CD4-positive, alpha-beta T cell treated with Interleukin-6 at 100 ng/mL for 8 hours (primary cell): ENCODE data around the gene RFTN1.

Source experiments
- DNase-seq: peaks from one replicate; pipeline ENCODE4 v3.0.0-alpha.2; 2020; ENCODE audit warnings: mixed read lengths, low spot score

The RFTN1 gene

DNA sequence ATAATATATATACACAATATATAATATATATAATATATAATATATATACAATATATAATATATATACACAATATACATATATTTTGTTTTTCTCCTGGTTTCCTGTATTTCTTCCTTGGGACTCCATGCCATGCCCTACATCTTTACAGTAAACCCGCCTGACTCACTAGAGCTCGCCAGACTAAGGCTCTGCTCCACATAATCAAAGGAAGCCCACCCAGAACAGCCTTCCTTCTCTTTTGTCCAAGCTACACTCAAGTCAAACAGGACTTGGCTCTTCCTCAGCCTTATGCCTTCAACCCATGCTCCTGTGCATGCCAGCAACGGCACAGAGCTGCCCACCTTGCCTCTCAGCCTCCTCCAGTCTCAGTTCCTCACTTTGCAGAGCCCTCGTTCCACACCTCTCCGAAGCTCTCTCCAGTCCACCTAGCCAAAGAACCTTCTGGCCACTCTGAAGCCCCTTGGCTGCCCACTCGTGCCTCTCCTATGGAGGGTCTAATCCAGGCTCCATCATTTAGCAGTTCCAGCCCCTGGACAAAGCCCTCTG, 109.1 kb downstream of the RFTN1 start:
- no peak for DNase-seq

DNA sequence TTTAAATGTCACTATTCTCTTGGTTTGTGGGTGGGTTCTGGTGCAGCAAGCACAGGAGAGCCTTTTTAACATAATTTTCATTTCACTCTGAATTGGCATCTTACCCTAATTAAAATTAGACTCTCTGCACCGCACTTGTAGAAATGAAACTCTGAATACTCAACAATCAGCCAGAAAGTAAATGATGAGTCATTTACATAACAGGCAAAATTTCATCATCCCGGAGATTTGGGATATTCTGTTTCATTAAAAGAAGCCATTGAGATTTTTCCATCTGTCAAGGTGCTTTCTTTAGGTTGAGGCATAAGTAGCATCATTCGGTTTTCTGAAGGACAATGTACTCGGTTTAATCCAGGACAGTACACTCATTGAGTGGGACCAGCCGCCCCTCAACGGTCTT, 111.0 kb downstream of the RFTN1 start:
- no peak for DNase-seq

DNA sequence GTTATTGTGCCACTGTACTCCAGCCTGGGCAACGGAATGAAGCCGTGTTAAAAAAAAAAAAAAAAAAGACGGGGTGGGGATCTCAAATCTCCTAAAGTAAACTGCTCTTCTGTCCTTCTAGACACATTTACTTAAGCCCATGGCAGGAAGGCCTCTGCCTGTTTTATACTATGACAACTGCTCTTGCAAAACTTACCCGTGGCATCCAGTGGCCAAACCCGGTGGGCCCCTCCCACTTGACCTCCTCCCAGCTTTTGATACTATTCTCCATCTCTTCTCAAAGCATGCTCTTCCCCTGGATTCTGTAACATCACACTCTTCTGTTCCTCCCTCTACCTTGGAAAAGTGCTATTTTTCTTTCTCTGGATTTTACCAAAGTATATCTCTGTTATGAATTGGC, 112.2 kb downstream of the RFTN1 start:
- no peak for DNase-seq

DNA sequence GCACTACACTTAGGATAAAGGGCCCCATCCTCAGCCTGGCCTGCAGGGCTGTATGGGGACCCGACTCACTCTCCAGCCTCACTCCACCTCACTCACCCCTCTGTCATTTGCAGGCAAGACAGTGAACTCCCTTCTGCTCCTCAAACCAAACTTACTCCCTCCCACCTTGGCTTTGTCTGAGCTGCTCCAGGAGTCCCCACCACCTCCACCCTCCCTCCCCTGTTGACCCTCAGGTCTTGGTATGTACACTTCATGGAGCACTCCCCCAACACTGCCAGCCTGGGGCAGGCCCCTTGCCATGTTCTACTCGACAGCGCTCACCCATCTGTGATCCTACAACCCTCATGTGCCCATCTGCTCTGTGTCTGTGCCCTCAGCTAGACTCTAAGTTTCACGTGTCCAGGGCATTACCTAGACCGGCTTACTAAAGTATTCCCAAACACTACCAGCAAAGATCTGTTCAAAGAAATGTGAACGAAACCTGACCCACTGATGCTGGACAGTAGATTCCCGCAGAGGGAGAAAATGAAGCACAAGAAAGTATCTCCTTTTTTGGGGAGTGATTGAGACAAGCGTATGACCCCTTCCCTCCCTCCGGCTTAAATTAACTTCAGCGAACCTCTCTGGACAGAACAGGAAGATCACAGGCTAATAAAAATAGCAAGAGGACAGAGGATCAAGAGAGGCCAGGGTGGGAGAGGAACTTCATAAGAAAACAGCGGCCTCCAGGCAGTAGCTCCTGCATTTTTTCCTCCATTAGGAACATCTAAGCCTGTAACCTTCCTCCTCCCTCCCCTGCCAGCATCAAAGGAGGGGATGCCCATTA, 113.2 kb downstream of the RFTN1 start:
- no peak for DNase-seq

DNA sequence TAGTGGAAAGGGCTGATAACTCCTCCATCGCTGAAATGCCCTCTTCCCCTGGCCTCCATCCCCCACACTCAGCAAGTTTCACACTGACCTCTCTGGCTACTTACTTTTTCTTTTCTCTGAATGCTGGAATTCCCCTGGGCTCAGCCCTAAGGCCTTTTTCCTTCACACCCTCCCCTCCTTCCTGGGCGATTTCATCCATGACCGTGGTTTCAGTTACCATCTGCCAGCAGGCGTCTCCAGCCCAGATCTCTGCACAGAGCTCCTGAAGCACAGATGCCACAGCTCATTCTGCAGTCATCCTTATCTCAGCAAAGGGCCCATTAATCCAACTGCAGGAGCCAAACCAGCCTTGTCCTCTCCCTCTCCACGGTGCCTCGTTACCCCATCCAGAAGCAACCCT, 114.0 kb downstream of the RFTN1 start:
- DNase-seq = no peak

DNA sequence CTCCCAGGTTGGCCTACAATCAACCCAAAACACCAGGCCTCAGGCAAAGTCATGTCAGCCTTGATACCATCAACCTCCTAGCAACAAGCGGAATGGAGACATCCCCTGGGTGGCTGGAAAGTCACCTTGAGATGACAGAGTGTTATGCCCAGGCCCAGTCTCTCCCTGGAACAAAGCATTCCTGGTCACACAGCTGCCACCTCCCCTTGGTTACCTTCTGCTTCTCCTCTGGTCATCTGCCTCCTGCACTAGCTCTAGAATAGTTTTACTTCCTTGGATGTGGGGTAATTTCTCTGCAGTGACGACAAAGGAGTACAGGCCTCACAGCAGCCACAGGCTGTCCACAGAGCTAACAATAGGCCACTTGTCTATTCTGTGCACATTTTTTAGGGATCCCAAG, 114.9 kb downstream of the RFTN1 start:
- DNase-seq = no peak

DNA sequence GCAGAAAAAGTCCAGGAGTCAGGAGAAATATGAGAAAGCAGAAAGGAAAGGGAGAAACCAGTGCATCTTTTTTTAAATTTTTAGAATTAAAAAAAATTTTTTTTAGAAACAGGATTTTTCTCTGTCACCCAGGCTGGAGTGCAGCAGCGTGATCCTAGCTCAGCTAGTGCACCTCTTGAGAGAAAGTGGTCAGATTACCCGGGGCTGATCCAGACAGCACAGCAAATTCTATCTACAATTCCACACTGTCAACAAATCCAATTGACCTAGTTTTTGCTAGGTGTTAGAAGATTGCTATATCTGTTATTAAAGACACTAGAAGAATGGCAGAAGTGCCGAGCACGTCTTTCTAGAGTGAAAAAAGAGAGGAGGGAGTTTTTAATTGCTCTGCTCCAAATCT, 117.3 kb downstream of the RFTN1 start:
- no peak for DNase-seq

DNA sequence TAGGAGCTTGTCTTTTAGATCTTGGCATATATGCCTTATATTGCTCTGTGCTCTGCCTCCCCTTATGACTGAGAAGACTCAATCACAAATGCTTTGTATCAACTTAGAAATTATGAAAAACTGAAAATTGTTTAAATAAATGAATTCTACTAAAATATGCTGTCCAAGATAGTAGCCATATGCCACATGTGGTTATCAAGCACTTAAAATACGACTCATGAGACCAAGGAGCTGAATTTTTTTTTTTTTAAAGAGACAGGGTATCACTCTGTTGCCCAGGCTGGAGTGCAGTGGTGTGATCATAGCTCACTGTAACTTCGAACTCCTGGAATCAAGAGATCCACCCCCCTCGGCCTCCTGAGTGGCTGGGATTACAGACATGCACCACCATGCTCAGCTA, 118.3 kb downstream of the RFTN1 start:
- DNase-seq = no peak

DNA sequence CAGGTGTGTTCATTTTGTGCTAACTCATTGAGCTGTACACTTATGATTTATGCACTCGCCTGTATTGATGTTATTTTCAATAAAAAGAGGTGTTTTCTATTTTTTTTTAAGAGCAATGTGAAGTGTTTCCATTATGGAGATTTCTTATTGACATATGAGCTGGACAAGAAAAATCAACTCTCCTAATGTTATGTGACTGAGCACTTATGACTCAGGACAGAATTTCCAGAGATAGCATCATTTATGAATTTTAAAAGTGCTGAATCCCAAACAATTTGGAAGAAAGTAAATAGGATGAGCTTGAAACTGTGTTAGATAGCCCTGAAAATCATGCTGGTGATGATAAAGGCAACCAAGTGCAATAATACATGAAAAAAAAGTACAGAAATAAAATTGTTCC, 118.9 kb downstream of the RFTN1 start:
- DNase-seq = no peak

DNA sequence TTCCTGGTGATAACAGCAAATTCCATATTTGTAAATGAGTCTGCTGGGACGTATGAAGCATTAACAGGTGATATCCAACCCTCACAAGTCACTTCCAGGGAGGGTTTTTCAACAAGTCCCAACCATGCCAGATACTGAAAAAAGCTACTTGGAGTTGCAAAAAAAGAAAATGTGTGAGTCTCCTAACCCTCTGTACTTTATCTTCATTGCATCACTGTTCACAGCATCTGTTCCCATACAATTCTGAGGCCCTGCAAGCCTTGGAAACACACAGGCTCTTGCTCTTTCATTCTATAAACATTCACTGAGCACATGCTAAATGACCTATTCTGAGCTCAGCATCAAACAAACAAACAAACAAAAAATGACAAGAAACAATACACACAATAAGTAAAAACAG, 120.8 kb downstream of the RFTN1 start:
- no peak for DNase-seq

DNA sequence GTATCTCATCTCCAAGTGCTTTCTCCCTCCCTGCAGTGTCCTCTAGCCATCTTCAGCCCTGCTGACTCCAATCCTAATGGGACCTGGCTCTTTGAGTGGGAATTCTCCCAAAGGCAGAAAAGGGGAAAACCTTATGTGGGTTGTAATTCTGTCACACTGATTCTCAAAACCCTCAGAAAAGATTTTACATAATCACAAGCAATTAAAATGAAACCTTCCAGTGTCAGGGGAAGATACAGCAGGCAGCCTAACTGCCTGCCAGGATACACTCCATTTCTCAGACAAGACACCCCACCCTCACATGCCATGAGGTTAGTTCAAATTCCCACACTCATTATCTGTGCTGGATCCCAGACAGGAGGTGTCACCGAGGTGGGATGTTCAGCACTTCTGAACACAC, 121.4 kb downstream of the RFTN1 start:
- DNase-seq = no peak

DNA sequence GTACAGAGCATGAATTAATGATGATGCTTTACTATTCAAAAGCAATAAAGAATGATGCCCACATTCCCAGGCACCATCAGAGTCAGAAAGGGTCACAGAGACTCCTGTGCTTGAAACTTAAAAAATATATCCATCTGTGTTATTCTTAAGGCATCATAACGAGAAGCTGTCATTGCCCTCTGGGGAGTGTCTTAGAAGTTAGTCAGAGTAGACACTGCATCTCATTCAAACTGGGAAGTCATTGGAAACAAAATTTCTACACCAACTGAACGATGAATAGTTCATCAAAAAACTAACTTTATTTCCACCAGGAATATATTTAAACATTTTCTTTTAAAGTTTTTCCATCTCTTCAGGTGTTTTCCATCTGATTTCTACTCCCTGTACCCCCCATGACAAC, 122.9 kb downstream of the RFTN1 start:
- no peak for DNase-seq

DNA sequence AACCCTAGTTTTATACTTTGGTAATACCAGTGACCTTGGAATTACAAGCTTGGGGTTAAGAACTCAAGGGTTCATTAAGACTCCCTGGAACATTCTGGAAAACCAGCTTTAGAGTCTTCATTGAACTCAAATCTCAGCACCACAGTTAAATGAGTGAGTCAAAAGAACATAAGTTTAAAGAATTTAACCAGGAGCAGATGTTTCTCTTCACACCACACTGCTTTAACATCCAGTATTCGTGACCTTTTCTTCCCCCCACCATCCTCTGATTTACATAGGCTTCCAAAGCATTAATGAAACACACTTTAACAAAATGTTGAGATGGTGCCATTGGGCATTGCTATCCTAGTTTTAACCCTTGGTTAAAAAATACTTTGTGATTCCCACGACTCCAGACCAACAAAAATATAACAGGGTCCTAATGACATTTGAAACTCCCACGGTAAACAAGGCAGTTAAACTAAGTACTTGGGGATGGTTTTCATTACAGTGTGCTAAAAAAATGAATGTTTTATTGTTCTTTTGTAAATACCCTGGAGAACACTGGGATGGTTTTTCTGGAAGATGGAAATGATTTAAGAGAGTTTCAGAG, 124.6 kb downstream of the RFTN1 start:
- DNase-seq = no peak

DNA sequence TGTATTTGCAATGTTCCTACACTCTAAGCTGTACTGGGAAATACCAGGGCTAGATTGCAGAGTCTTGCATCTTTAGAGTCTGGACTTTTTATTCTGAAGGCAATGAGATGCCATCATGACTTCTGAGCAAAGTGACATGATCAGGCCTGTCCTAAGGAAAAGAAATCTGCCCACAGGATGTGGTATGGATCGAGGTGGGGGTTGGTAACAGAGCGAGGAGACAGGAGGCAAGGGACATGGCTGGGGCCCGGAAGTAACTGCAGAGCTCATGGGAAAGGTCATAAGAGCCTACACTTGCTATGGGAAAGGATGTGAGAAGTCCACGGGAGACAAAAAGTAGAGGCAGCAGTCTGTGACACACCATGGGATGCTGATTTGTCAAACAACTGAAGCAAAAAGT, 126.9 kb downstream of the RFTN1 start:
- DNase-seq = no peak

DNA sequence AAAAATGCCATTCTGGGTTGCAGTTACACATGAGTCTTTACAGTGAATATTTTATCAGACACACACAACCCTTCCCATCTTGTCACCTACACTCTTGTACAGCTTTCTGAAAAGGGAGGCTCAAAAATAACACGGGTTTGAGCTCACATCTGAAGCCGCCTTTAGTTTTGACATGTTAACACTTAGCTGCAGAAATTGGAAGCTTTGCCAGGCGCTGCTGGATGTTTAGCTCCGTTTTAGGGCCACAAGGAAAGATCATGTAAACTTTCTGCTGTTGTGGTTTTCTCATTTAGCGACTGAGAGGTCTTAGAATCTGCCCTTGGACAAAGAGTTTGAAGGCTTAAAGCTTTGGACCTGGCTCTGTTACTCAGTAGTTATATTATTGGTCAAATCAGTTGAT, 128.3 kb downstream of the RFTN1 start:
- DNase-seq = no peak

DNA sequence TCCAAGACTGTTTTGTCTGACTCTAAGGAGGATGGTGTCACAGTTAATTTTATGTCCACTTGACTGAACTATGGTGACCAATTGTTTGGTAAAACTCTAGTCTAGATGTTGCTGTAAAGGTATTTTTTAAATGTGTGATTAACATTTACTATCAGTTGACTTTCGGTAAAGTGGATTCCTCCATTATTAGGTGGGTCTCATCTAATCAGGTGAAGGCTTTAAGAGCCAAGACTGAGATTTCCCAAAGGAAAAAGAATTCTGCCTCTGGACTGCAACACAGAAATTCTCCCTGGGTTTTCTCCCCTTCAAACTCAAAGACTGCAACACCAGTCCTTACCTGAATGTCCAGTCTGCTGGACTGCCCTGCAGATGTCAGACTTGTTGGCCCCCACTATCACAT, 129.6 kb downstream of the RFTN1 start:
- DNase-seq = no peak

DNA sequence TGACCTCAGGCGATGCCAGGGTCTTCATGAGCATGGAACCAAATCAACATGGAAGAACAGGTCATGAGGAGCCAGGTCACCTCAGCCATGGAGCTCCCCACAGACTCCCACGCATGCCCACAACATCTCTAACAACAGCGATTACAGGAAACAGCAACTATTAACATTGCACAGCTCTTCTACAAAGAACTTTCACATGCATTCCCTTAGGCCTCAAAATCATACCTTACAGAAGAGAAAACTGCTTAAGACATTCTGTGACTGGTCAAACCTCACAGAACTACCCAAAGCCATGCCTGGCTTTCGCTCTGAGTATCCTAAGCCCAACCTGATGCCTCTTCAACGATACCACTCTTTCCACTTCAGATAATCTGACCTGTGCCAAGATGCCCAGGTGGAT, 130.7 kb downstream of the RFTN1 start:
- DNase-seq = no peak

DNA sequence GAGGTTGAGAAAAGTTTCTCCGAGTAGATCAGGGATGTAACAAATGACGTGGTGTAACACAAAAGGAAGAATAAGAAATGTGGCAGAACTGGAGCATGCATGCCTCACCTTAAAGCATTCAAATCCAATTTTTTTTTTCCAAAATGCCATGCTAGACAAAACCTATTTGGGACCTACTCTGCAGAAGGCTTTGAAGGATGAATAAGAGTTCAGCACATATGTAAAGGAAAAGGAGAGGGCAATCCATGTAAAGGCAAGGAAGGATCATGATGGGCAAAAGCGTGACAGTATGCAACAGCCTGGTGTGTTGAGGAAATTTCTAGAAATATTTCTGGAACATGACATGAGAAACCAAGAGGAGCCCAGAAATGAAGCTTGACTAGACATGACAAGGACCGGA, 132.1 kb downstream of the RFTN1 start:
- no peak for DNase-seq

DNA sequence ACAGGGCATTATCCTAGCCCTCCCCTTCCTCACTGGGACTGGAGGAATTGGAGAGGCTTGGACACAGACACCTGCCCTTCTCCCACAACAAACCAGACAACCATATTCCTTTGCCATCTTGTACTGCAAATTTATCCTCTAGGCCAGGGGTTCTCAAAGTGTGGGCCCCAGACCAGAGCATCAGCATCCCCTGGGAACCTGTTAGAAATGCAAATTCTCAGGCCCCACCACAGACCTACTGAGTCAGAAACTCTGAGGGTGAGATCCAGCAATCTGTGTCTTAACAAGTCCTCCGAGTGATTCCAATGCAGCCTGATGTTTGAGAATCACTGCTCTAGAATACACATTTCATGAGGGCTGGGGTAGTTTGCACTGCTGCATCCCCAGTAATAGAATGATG, 133.1 kb downstream of the RFTN1 start:
- DNase-seq = no peak

DNA sequence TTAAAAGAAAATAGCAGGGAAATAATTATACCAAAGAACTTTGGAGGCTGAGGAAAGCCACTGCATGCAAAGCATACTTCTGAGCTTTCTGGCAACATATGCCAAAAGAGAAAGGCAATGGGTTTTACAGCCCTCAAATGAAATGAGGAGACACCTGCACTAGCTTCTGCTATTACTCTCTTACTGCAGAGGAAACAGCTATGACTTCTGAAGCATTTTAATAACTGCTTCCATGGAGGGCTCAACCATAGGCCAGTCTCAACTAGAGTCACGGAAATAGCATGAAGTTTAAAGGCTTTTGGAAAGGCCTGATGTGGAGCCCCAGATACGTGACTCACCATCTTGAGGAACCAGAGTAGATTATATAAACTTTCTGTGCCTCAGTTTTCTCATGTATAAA, 133.7 kb downstream of the RFTN1 start:
- no peak for DNase-seq

DNA sequence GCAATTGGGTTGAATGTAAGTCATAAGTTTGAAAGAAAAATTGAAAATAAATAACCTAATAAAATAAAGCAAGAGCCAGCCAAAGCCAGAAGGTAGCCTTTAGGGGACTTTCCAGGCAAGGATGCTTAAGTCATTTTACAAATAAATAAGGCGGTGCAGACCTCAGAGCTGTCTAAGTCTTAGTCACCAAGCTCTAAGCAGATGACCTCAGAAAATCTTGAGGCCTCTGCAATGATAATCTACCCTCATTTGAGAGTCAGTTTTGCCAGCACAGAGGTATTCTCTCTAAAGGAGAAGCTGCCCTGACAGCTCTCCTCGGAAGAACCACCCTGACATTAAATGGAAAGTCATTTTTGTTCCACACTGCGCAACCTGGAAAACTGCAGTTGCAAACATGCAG, 134.6 kb downstream of the RFTN1 start:
- no peak for DNase-seq

DNA sequence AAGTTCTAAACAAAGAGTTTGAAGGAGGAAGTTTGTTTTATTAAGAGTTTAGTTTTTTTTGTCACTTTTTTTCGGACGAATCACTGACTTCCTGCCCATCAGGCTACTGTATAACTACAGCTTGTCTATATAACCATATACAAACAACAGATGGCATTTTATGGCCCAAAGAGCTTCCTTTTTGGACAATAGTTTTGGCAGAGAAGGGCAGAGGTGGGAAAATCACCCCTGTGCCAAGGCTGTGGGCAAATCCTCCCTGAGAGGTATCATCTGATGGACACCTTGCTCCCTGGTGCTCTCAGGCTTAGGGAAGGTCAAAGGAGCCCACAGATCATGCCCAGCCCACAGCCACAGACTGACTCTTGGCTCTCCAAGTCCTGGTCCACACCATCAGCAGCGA, 135.1 kb downstream of the RFTN1 start:
- no peak for DNase-seq

DNA sequence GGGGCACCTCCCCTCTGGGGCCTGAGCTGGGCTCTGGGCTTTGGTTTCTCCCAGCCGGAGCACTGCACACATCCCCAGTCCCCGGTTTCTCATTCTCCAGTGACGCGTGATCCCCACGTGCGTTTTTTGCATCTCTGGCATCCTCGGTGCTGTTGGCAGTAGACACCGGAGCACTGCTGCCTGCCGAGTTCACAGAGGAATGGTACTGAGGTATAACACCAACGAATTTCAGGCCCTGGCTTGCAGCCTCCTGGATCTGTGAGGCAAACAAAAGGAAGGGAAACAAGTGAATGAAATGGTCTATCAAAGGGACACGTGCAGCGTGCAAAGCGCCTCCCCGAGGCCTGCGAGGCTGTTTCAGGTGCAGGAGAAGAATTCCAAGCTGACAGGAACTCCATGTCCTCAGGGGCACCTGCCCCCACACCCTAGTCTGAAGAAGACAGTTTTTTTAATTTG, 135.6 kb downstream of the RFTN1 start:
- no peak for DNase-seq

DNA sequence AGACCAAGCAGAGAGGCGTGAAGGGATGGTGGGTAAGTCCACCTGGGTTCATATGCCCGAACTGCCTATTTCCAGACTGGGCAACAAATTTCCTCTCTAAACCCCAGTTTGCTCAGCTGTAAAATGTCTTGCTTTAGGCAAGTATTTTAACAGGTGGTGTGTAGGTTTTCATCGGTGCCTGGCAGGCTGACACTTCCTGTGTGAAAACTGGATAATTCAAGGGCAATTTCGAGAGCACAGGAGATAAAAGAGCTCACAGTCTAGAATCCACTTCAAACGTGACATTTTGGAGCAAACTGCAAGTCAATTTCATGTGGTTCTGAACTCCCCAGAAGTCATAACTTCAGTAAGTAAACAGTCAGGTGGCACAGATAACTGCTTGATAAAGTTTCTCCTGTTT, 136.3 kb downstream of the RFTN1 start:
- peak; percentile 65 for DNase-seq
